ENCODE measurements around the gene HSFY1.
"Not testable (repeated sequence)": the region's sequence is repeated elsewhere in the genome, so short reads cannot be mapped to it uniquely, and the experiment has no call there.

Gene HSFY1, protein sequence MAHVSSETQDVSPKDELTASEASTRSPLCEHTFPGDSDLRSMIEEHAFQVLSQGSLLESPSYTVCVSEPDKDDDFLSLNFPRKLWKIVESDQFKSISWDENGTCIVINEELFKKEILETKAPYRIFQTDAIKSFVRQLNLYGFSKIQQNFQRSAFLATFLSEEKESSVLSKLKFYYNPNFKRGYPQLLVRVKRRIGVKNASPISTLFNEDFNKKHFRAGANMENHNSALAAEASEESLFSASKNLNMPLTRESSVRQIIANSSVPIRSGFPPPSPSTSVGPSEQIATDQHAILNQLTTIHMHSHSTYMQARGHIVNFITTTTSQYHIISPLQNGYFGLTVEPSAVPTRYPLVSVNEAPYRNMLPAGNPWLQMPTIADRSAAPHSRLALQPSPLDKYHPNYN

DNA sequence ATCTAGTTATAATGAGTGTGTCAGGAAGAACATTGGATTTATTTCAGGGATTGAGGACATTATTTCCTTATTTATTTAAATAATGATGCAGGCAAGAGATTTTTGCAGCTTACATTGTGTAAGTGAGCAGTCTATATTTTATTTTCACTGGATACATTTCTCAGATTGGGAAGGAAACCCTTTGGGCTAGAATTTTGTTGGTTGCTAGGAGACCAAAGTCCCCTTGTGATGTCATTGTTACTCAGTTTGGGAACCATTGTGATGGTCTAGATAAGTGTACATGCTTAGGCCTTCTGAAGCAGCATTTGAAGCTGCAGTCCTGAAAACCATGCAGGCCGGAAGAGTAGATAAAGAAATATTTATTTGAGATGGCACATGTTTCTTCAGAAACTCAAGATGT lies at the start of gene HSFY1:
HSFY1 (plus strand) TSS at position 301 of the 400 bp plus-strand sequence; CDS start at position 369, 68 bp downstream.
- DNase-seq, result not testable (repeated sequence)

DNA sequence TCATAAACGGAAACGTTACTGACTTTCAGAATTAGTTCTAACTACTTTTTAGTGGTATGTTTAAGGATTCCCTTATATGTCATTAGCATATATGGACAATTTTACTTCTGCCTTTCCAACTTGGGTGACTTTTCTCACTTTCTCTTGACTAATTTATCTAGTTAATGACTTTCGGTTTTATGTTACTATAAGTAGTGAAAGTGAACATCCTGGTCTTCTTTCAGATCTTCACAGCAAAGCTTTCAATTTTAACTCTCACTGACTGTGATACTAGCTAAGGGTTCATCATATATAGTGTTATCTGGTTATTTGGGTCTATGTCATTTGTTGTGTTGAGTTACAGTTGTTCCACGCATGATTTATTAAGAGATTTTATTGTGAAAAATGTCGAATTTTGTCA lies 42.3 kb upstream of the HSFY1 start:
- DNase-seq, result not testable (repeated sequence)

DNA sequence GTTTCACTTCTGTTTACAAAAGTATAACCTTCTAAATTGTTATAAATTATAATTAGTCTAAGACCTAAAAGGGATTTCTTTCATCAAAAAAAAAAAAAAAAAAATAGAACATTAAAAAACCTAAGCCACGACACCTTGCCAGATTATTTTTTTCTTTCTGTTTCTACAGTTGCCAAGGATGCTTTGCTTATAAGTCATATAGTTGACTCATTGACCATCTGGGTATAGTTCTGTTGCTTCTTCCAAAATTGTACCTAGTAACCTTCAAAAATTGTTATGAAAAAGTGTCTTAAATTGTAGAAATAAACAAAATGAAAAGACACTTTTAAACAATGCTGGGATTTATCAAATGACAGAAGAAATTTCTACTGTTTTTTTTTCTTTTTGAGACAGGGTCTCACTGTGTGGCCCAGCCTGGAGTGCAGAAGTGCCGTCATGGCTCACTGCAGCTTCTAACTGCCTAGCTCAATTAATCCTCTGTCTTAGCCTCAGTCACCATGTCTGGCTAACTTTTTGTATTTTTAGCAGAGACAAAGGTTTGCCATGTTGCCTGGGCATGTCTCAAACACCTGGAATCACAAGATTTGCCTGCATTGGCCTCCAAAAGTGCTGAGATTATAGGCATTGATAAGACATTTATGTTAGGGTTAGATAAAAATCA lies 15.4 kb upstream of the HSFY1 start:
- DNase-seq, result not testable (repeated sequence)

DNA sequence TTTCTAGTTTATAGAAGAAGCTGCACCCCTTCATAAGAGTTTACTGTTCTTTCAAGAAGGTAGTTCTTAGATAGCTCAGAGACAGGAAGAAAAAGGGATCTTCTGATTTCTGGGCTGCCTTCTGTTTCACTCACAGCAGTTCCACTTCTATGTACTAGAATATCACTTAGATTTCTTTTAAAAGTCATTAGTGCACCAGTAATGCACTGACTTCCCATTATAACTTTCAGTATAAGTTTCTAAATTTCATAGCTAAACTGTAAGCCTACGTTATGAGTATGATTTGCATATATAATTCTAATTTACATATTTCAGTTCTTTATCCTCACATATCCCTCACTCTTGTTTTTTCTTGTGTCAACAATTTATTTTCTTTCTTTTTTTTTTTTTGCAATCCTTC lies 7.6 kb upstream of the HSFY1 start:
- DNase-seq, result not testable (repeated sequence)

DNA sequence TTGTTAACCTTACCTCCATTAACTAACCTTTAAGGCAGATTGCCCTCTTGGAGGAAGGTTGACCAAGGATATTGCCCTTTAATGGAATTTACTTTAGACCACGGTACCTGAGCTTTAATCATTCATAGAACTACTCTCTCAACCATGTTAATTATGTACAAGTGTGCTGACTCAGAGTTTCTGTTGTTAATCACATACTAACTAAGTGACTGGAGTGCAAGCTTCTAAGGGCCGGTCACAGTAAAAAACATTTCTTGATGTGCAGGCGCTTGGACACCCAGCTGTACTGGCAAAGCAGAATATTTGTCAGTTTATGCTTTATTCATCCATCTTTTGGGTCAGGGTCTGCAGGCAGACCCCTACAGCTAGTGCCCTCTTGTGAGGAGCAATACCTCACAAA lies 6.6 kb downstream of the HSFY1 start:
- not testable (repeated sequence) for DNase-seq

DNA sequence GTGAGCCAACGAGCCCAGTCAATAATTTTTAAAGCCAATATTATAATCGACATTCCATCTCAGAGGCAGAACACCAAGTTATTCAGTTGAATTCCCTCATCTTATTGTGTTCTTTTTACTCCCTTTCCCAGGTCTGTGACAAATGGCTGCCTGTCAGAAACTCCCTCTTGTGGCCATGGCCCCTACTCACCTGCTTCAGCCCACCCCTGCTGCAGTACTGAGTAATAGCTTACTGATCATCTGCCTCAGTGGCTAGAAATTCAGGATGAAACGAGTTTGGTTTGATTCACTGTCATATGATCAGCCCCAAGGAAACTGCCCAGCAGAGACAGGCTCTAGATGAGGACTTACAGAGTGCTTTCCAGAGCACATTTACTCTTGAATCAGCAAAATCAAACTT lies 19.4 kb downstream of the HSFY1 start:
- DNase-seq, result not testable (repeated sequence)

Measured in RPMI8226 (cell line).